CD14-positive monocyte (primary cell): ENCODE data around the gene CROCC2. TPM values are rescaled to one million over a fixed set of nuclear protein-coding genes. Genes with fewer than 3 reads are reported as not detected.

Experiments used
- DNase-seq, 3 donors: peaks; one replicate each; pipeline ENCODE4 v3.0.0-alpha.2; 2011 to 2022
- H2AFZ ChIP-seq: 2 replicates; pipeline ENCODE4 v1.6.0; 2012; ENCODE audit warnings: mild to moderate bottlenecking, low read depth, low read length, inconsistent platforms; ENCODE audit not compliant: insufficient read depth, poor library complexity, severe bottlenecking
- H3K27ac ChIP-seq, 2 donors: 1 replicate in 1 of 2; 2 replicates in 1 of 2; pipeline ENCODE4 v1.5.1; 2012 to 2013; ENCODE audit warnings: low read length in 2 of 2, control low read depth in 1 of 2, inconsistent platforms in 1 of 2, low read depth in 1 of 2, mild to moderate bottlenecking in 1 of 2
- H3K27me3 ChIP-seq, 2 donors: one replicate each; pipeline versions ENCODE4 v1.6.0 to v1.6.1; 2011 to 2013; ENCODE audit warnings: low read length in 2 of 2; ENCODE audit not compliant: control insufficient read depth in 2 of 2, insufficient read depth in 2 of 2
- H3K36me3 ChIP-seq, 2 donors: replicated peaks in 1 of 2; 1 replicate in 1 of 2; 2 replicates in 1 of 2; pipeline versions ENCODE4 v1.5.1 to v1.6.1; 2012 to 2013; ENCODE audit warnings: low read length in 2 of 2, control low read depth in 1 of 2, inconsistent platforms in 1 of 2, mild to moderate bottlenecking in 1 of 2; ENCODE audit not compliant: insufficient read depth in 2 of 2, control insufficient read depth in 1 of 2
- H3K4me1 ChIP-seq, 2 donors: 1 replicate in 1 of 2; 2 replicates in 1 of 2; pipeline versions ENCODE4 v1.5.1 to v1.6.1; 2012 to 2013; ENCODE audit warnings: low read length in 2 of 2, control low read depth in 1 of 2, inconsistent platforms in 1 of 2, mild to moderate bottlenecking in 1 of 2, moderate library complexity in 1 of 2; ENCODE audit not compliant: insufficient read depth in 2 of 2, control insufficient read depth in 1 of 2
- H3K4me2 ChIP-seq: replicated peaks from 2 replicates; pipeline ENCODE3; 2012; ENCODE audit warnings: low read length, moderate library complexity, mild to moderate bottlenecking; ENCODE audit not compliant: poor library complexity, severe bottlenecking; ENCODE audit errors: extremely low read depth
- H3K4me3 ChIP-seq, 3 experiments: fragments of 200-600 bp in 1 of 3; sonication (generic) in 1 of 3; replicated peaks in 1 of 3; 1 replicate in 2 of 3; 2 replicates in 1 of 3; pipeline ENCODE4 v1.5.1; 2011 to 2013; ENCODE audit warnings: low read length in 3 of 3, mild to moderate bottlenecking in 3 of 3, control low read depth in 2 of 3, low read depth in 2 of 3, inconsistent platforms in 1 of 3, moderate library complexity in 1 of 3
- H3K79me2 ChIP-seq: 2 replicates; pipeline ENCODE4 v1.6.0; 2012; ENCODE audit warnings: mild to moderate bottlenecking, control low read depth, inconsistent platforms, low read length, moderate library complexity; ENCODE audit not compliant: insufficient read depth
- H3K9ac ChIP-seq: 2 replicates; pipeline ENCODE4 v1.6.0; 2017; ENCODE audit warnings: low read length, mild to moderate bottlenecking; ENCODE audit not compliant: insufficient read depth, poor library complexity, severe bottlenecking
- H3K9me3 ChIP-seq, 2 donors: replicated peaks in 1 of 2; 1 replicate in 1 of 2; 2 replicates in 1 of 2; pipeline versions ENCODE4 v1.5.1 to v1.6.1; 2012 to 2013; ENCODE audit warnings: low read length in 2 of 2, control low read depth in 1 of 2; ENCODE audit not compliant: control insufficient read depth in 1 of 2, insufficient read depth in 1 of 2
- H4K20me1 ChIP-seq: 2 replicates; pipeline ENCODE4 v1.6.0; 2012; ENCODE audit warnings: mild to moderate bottlenecking, low read length, control low read depth, moderate library complexity; ENCODE audit not compliant: insufficient read depth
- H3K27ac Mint-ChIP-seq, 7 donors: one replicate each; pipeline ENCODE4 v1.8.0; 2020; ENCODE audit warnings: mild to moderate bottlenecking in 7 of 7, mixed read lengths in 7 of 7, moderate library complexity in 6 of 7, inconsistent platforms in 2 of 7
- H3K27me3 Mint-ChIP-seq, 3 donors: one replicate each; pipeline ENCODE4 v1.8.0; 2021 to 2022; ENCODE audit warnings: low read depth in 3 of 3, mild to moderate bottlenecking in 3 of 3, mixed read lengths in 3 of 3, moderate library complexity in 3 of 3, inconsistent platforms in 1 of 3
- H3K36me3 Mint-ChIP-seq, 2 donors: one replicate each; pipeline ENCODE4 v1.8.0; 2020; ENCODE audit warnings: mixed read lengths in 2 of 2, inconsistent platforms in 1 of 2, mild to moderate bottlenecking in 1 of 2
- H3K4me1 Mint-ChIP-seq: one replicate; pipeline ENCODE4 v1.8.0; 2020; ENCODE audit warnings: mild to moderate bottlenecking, mixed read lengths
- H3K4me3 Mint-ChIP-seq, 2 donors: one replicate each; pipeline ENCODE4 v1.8.0; 2020; ENCODE audit warnings: mild to moderate bottlenecking in 2 of 2, mixed read lengths in 2 of 2, moderate library complexity in 1 of 2
- H3K9me3 Mint-ChIP-seq, 7 donors: one replicate each; pipeline ENCODE4 v1.8.0; 2020 to 2022; ENCODE audit warnings: mixed read lengths in 7 of 7, mild to moderate bottlenecking in 6 of 7, moderate library complexity in 6 of 7, inconsistent platforms in 2 of 7
- CTCF ChIP-seq: fragments of 200-600 bp; IDR thresholded peaks from one replicate; pipeline ENCODE4 v1.8.0; 2022; ENCODE audit warnings: antibody characterized with exemption, mild to moderate bottlenecking
- WGBS: methylation state at CpG from one replicate; pipeline ENCODE4 v1.1.5; 2013; ENCODE audit warnings: missing lambda C conversion rate; ENCODE audit not compliant: insufficient coverage; 5-methylcytosine and 5-hydroxymethylcytosine counted together
- intact Hi-C, 2 donors: fragments of 100-400 bp; cut with micrococcal nuclease; formaldehyde crosslinking; loops; one replicate each; pipeline versions ENCODE4 v1.15.0 to v1.15.1; 2023
- polyA plus RNA-seq, 3 donors: library from polyadenylated mRNA; depleted of rRNA in 1 of 3; unstranded in 2 of 3; stranded (reverse) in 1 of 3; fragments of 300-500 nt in 2 of 3; fragments of >200 nt in 1 of 3; fragmentation: Illumina TruSeq in 2 of 3; gene quantifications; 1 replicate in 2 of 3; 2 replicates in 1 of 3; pipeline ENCODE4 v1.2.3, GENCODE V29; 2012 to 2021

The CROCC2 gene
- polyA plus RNA-seq, 3 donors, result 0.15 TPM; not detected in 2

DNA sequence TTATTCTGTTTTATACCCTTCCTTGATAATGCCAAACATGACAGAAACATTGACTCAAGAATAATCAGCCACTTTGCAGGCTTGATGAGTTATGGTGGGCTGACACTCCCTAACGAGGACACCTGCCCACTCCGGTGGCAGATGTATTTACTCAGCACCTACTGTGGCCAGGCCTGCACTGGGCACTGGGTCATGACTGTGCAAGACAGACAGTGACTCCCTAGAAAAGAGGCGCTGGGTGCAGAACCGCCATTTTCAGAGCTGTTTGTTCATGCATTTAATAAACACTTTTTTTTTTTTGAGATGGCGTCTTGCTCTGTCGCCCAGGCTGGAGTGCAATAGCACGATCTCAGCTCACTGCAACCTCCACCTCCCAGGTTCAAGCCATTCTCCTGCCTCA is 124.7 kb downstream of the CROCC2 start:
- H2AFZ ChIP-seq, result no peak overlapping the region
- Mint-ChIP-seq H3K36me3 (no peaks in the 10 kb centered on the region), H3K4me3 (no peak overlapping the region), H3K4me1 (no peaks in the 10 kb centered on the region), H3K27ac (no peak overlapping the region), H3K27me3 (peaks cover 0 to 2% (median 0%) of the 10 kb centered on the region in 3 donors), H3K9me3 (peaks cover 7 to 33% (median 24%) of the 10 kb centered on the region in 7 donors)
- no peaks in the 10 kb centered on the region for H3K4me1 ChIP-seq
- no peak overlapping the region for H3K9ac ChIP-seq
- intact Hi-C loops, result no loop called here
- no peak for DNase-seq
- no peaks in the 10 kb centered on the region for H3K36me3 ChIP-seq
- no peak overlapping the region for H3K4me2 ChIP-seq
- 100% methylated on average over 4 of the region's 7 CpGs for WGBS
- peaks cover 16 to 26% of the 10 kb centered on the region in 2 donors for H3K9me3 ChIP-seq
- H3K4me3 ChIP-seq, result no peak overlapping the region
- no peaks in the 10 kb centered on the region for H4K20me1 ChIP-seq
- TF ChIP-seq CTCF, result no peak
- no peaks in the 10 kb centered on the region for H3K79me2 ChIP-seq
- no peak overlapping the region for H3K27ac ChIP-seq
- H3K27me3 ChIP-seq, result peaks cover 0 to 4% of the 10 kb centered on the region in 2 donors

DNA sequence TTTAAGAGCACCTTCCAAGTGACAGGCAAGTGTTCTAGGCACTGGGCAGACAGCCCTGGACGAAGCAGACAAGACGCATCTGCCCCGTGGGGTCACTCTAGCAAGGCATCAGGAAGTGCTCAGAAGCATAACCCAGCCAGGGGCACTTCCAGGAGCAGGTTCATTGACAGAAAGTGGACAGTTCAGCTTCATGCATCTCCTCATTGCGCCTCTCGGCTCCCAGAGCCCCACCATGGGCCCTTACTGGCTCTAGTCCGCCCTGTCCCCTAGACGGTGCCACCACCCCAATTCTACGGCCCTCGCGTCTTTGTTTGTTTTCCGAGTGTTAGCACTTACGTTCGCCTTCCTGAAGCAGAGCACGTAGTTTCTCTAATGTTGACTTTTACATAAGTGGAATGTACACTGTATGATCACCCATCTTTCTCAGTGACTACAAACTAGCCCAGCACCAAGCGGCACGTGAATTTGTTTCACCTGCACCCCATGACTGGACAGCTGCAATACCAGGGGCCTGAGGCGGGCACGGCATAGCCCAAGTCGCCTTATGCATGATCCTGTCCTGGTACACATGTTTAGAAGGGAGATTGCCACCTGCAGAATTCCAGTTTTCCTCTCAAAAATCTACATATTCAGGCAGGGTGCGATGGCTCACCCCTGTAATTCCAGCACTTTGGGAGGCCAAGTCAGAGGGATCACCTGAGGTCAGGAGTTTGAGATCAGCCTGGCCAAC is 125.5 kb downstream of the CROCC2 start:
- peaks cover 0 to 10% of the 10 kb centered on the region in 2 donors for H3K27me3 ChIP-seq
- H3K9ac ChIP-seq, result no peak overlapping the region
- no peaks in the 10 kb centered on the region for H3K79me2 ChIP-seq
- no peaks in the 10 kb centered on the region for H4K20me1 ChIP-seq
- Mint-ChIP-seq H3K36me3 (no peaks in the 10 kb centered on the region), H3K4me3 (no peak overlapping the region), H3K27ac (no peak overlapping the region), H3K27me3 (peaks cover 2 to 6% (median 6%) of the 10 kb centered on the region in 3 donors), H3K4me1 (no peaks in the 10 kb centered on the region), H3K9me3 (peaks cover 4 to 26% (median 17%) of the 10 kb centered on the region in 7 donors)
- DNase-seq, result no peak
- H3K9me3 ChIP-seq, result peaks cover 9 to 22% of the 10 kb centered on the region in 2 donors
- H3K4me2 ChIP-seq, result no peak overlapping the region
- no peak overlapping the region for H2AFZ ChIP-seq
- 92% methylated on average over 14 of the region's 20 CpGs for WGBS
- TF ChIP-seq CTCF, result no peak
- no peaks in the 10 kb centered on the region for H3K36me3 ChIP-seq
- H3K4me3 ChIP-seq, result no peak overlapping the region
- intact Hi-C loops, result no loop called here
- no peak overlapping the region for H3K27ac ChIP-seq
- H3K4me1 ChIP-seq, result peaks cover 0 to 4% of the 10 kb centered on the region in 2 donors
